Neural cell (in vitro differentiated cells): ENCODE data around the gene SKP1. TPM values are rescaled to one million over a fixed set of nuclear protein-coding genes. Genes with fewer than 3 reads are reported as not detected.

ENCODE experiments used
- H2AFZ ChIP-seq: fragments of 200-600, 300-800 bp; sonication (generic), shearing (Covaris generic); 2 replicates; pipeline ENCODE4 v1.6.0; 2014; ENCODE audit warnings: low read depth, mild to moderate bottlenecking, antibody characterized with exemption, low read length, moderate library complexity
- H3F3A ChIP-seq: fragments of 200-600 bp; shearing (Covaris generic); 2 replicates; pipeline ENCODE4 v1.6.1; 2016; ENCODE audit warnings: mild to moderate bottlenecking, moderate library complexity, mixed read lengths, antibody characterized with exemption, low read length; ENCODE audit not compliant: insufficient read depth, poor library complexity, severe bottlenecking
- H3K27ac ChIP-seq: fragments of 200-600, 300-800 bp; sonication (generic), shearing (Covaris generic); 2 replicates; pipeline ENCODE4 v1.5.1; 2014; ENCODE audit warnings: mild to moderate bottlenecking, low read length, moderate library complexity
- H3K27me3 ChIP-seq: fragments of 300-800, 200-600 bp; sonication (generic), shearing (Covaris generic); 2 replicates; pipeline ENCODE4 v1.6.0; 2014; ENCODE audit warnings: mild to moderate bottlenecking, low read depth, low read length, moderate library complexity; ENCODE audit not compliant: insufficient read depth
- H3K36me3 ChIP-seq: fragments of 300-800, 200-600 bp; sonication (generic), shearing (Covaris generic); 2 replicates; pipeline ENCODE4 v1.5.1; 2014; ENCODE audit warnings: mild to moderate bottlenecking, antibody characterized with exemption, low read length, moderate library complexity; ENCODE audit not compliant: insufficient read depth
- H3K4me2 ChIP-seq: fragments of 300-800, 200-600 bp; sonication (generic), shearing (Covaris generic); 2 replicates; pipeline ENCODE4 v1.6.0; 2014; ENCODE audit warnings: mild to moderate bottlenecking, low read length
- H3K4me3 ChIP-seq: fragments of 300-800, 200-600 bp; sonication (generic), shearing (Covaris generic); 2 replicates; pipeline ENCODE4 v1.5.1; 2014; ENCODE audit warnings: mild to moderate bottlenecking, low read length, moderate library complexity
- H3K79me2 ChIP-seq: fragments of 200-600 bp; shearing (Covaris generic); replicated peaks from 2 replicates; pipeline ENCODE4 v1.6.0; 2014; ENCODE audit warnings: mild to moderate bottlenecking, low read length, moderate library complexity; ENCODE audit not compliant: insufficient read depth
- H3K9ac ChIP-seq: fragments of 300-800, 200-600 bp; sonication (generic), shearing (Covaris generic); 2 replicates; pipeline ENCODE4 v1.6.1; 2016; ENCODE audit warnings: mild to moderate bottlenecking, low read length, mixed read lengths
- H3K9me2 ChIP-seq: fragments of 200-600 bp; shearing (Covaris generic); 2 replicates; pipeline ENCODE4 v1.6.1; 2016; ENCODE audit warnings: mild to moderate bottlenecking, low read length, mixed read lengths; ENCODE audit not compliant: insufficient read depth
- H3K9me3 ChIP-seq: fragments of 200-600, 300-800 bp; sonication (generic), shearing (Covaris generic); 2 replicates; pipeline ENCODE4 v1.6.1; 2016; ENCODE audit warnings: mild to moderate bottlenecking, mixed run types, low read length, moderate library complexity, mixed read lengths
- H4K20me1 ChIP-seq: fragments of 200-600 bp; shearing (Covaris generic); 2 replicates; pipeline ENCODE4 v1.6.1; 2016; ENCODE audit warnings: mild to moderate bottlenecking, mixed run types; ENCODE audit not compliant: insufficient read depth
- CTCF ChIP-seq: fragments of 450-650 bp; IDR thresholded peaks from 2 replicates; pipeline ENCODE4 v1.5.1; 2014; ENCODE audit warnings: antibody characterized with exemption, mild to moderate bottlenecking, moderate library complexity; ENCODE audit not compliant: poor library complexity, severe bottlenecking
- EP300 ChIP-seq: fragments of 450-650 bp; conservative IDR thresholded peaks from 2 replicates; pipeline ENCODE4 v1.6.1; 2014; ENCODE audit warnings: antibody characterized with exemption, mild to moderate bottlenecking, moderate library complexity; ENCODE audit not compliant: poor library complexity, severe bottlenecking
- EZH2 ChIP-seq: fragments of 200-600, 300-800 bp; shearing (Covaris generic), sonication (generic); IDR thresholded peaks from 2 replicates; pipeline ENCODE4 v1.6.1; 2014; ENCODE audit warnings: antibody characterized with exemption, low read length, borderline replicate concordance, mild to moderate bottlenecking; ENCODE audit not compliant: insufficient read depth, poor library complexity, severe bottlenecking
- MXI1 ChIP-seq: fragments of 450-650 bp; conservative IDR thresholded peaks from 2 replicates; pipeline ENCODE4 v1.6.1; 2014; ENCODE audit warnings: antibody characterized with exemption, mild to moderate bottlenecking; ENCODE audit not compliant: poor library complexity, severe bottlenecking
- POLR2AphosphoS5 ChIP-seq: IDR thresholded peaks from 2 replicates; pipeline ENCODE4 v1.6.1; 2012
- RAD21 ChIP-seq: fragments of 450-650 bp; conservative IDR thresholded peaks from 2 replicates; pipeline ENCODE4 v1.6.1; 2014; ENCODE audit warnings: antibody characterized with exemption, mild to moderate bottlenecking, moderate library complexity
- REST ChIP-seq: IDR thresholded peaks from 2 replicates; pipeline ENCODE4 v1.6.1; 2012; ENCODE audit warnings: borderline replicate concordance
- SMC3 ChIP-seq: fragments of 450-650 bp; conservative IDR thresholded peaks from 2 replicates; pipeline ENCODE4 v1.6.1; 2014; ENCODE audit warnings: antibody characterized with exemption, mild to moderate bottlenecking, moderate library complexity; ENCODE audit not compliant: poor library complexity
- TAF1 ChIP-seq: IDR thresholded peaks from 2 replicates; pipeline ENCODE4 v1.6.1; 2012; ENCODE audit warnings: low read depth
- polyA plus RNA-seq: library from polyadenylated mRNA; depleted of rRNA; stranded (reverse); fragments of >200 nt; gene quantifications from 2 replicates; pipeline ENCODE4 v1.2.3, GENCODE V29; 2014

Gene SKP1
- polyA plus RNA-seq, 1 donor from 2014 or later: 1,492 TPM

GRCh38 chr5:134127988-134128647, 48.6 kb downstream of the SKP1 start:
- TF ChIP-seq TAF1 (no peak), EP300 (no peak), SMC3 (no peak), RAD21 (no peak), REST (no peak)
- H3K79me2 ChIP-seq: no peaks in the 10 kb centered on the region
- H3K27me3 ChIP-seq: no peaks in the 10 kb centered on the region
- H2AFZ ChIP-seq: no peak overlapping the region
- H3K9me2 ChIP-seq: no peaks in the 10 kb centered on the region
- H4K20me1 ChIP-seq: no peaks in the 10 kb centered on the region
- H3K9me3 ChIP-seq: no peaks in the 10 kb centered on the region
- no peak overlapping the region for H3K9ac ChIP-seq
- no peak overlapping the region for H3K27ac ChIP-seq
- H3K4me2 ChIP-seq: no peak overlapping the region
- no peak overlapping the region for H3K4me3 ChIP-seq
- no peaks in the 10 kb centered on the region for H3F3A ChIP-seq
- H3K36me3 ChIP-seq: no peaks in the 10 kb centered on the region

GRCh38 chr5:134127376-134127861, 49.3 kb downstream of the SKP1 start:
- Histone ChIP-seq H3K27ac (no peak overlapping the region), H3F3A (no peaks in the 10 kb centered on the region), H3K4me2 (no peak overlapping the region), H3K9me2 (no peaks in the 10 kb centered on the region), H3K4me3 (no peak overlapping the region), H4K20me1 (no peaks in the 10 kb centered on the region), H3K79me2 (no peaks in the 10 kb centered on the region), H2AFZ (no peak overlapping the region), H3K27me3 (no peaks in the 10 kb centered on the region), H3K36me3 (no peaks in the 10 kb centered on the region), H3K9ac (no peak overlapping the region), H3K9me3 (no peaks in the 10 kb centered on the region)
- no peak for TF ChIP-seq TAF1
- TF ChIP-seq EP300: no peak
- no peak for TF ChIP-seq RAD21
- TF ChIP-seq POLR2AphosphoS5: no peak
- no peak for TF ChIP-seq CTCF
- no peak for TF ChIP-seq REST
- no peak for TF ChIP-seq MXI1
- TF ChIP-seq SMC3: no peak
- no peak for TF ChIP-seq EZH2
